Mesenchymal stem cell (in vitro differentiated cells and primary cell): ENCODE measurements around the gene AGER.

Experiments
- DNase-seq: peaks from one replicate; pipeline ENCODE4 v3.0.0-alpha.2; 2013
- H2AFZ ChIP-seq: one replicate; pipeline ENCODE4 v1.6.1; 2013; ENCODE audit warnings: low read depth, mild to moderate bottlenecking, control low read depth, inconsistent platforms, low read length, moderate library complexity
- H2AK5ac ChIP-seq: 2 replicates; pipeline ENCODE4 v1.6.1; 2013; ENCODE audit warnings: low read length, moderate library complexity, mild to moderate bottlenecking, inconsistent platforms; ENCODE audit not compliant: severe bottlenecking
- H2BK120ac ChIP-seq: one replicate; pipeline ENCODE4 v1.6.1; 2013; ENCODE audit warnings: low read depth, mild to moderate bottlenecking, inconsistent platforms, low read length, moderate library complexity
- H2BK12ac ChIP-seq, 2 experiments: one replicate each; pipeline ENCODE4 v1.6.1; 2013; ENCODE audit warnings: inconsistent platforms in 2 of 2, low read length in 2 of 2, mild to moderate bottlenecking in 2 of 2, moderate library complexity in 2 of 2, control low read depth in 1 of 2
- H2BK15ac ChIP-seq: one replicate; pipeline ENCODE4 v1.6.1; 2013; ENCODE audit warnings: mild to moderate bottlenecking, low read depth, inconsistent platforms; ENCODE audit not compliant: poor library complexity, severe bottlenecking
- H2BK5ac ChIP-seq: 2 replicates; pipeline ENCODE4 v1.6.1; 2013; ENCODE audit warnings: low read depth, mild to moderate bottlenecking, low read length, control low read depth, inconsistent platforms; ENCODE audit not compliant: poor library complexity, severe bottlenecking
- H3K14ac ChIP-seq, 2 experiments: one replicate each; pipeline ENCODE4 v1.6.1; 2013; ENCODE audit warnings: inconsistent platforms in 2 of 2, low read length in 2 of 2, control low read depth in 1 of 2, mild to moderate bottlenecking in 1 of 2, moderate library complexity in 1 of 2
- H3K18ac ChIP-seq, 2 experiments: one replicate each; pipeline ENCODE4 v1.6.1; 2013; ENCODE audit warnings: inconsistent platforms in 2 of 2, low read length in 2 of 2, control low read depth in 1 of 2, low read depth in 1 of 2, mild to moderate bottlenecking in 1 of 2
- H3K23ac ChIP-seq, 2 experiments: one replicate each; pipeline ENCODE4 v1.6.1; 2013; ENCODE audit warnings: inconsistent platforms in 2 of 2, low read length in 2 of 2, mild to moderate bottlenecking in 2 of 2, moderate library complexity in 2 of 2, control low read depth in 1 of 2
- H3K27ac ChIP-seq: 2 replicates; pipeline ENCODE4 v1.5.1; 2013; ENCODE audit warnings: mild to moderate bottlenecking, moderate library complexity, low read length, control low read depth, inconsistent platforms; ENCODE audit not compliant: poor library complexity, severe bottlenecking
- H3K27me3 ChIP-seq, 2 experiments: 2 replicates each; pipeline versions ENCODE4 v1.6.1 to v1.7.0; 2013; ENCODE audit warnings: low read length in 2 of 2, mild to moderate bottlenecking in 2 of 2, moderate library complexity in 2 of 2, control low read depth in 1 of 2, inconsistent platforms in 1 of 2; ENCODE audit not compliant: control insufficient read depth in 1 of 2, insufficient read depth in 1 of 2
- H3K36me3 ChIP-seq, 2 experiments: 2 replicates each; pipeline versions ENCODE4 v1.6.1 to v1.7.0; 2013; ENCODE audit warnings: low read length in 2 of 2, control low read depth in 1 of 2, inconsistent platforms in 1 of 2, low read depth in 1 of 2, mild to moderate bottlenecking in 1 of 2; ENCODE audit not compliant: insufficient read depth in 2 of 2, control insufficient read depth in 1 of 2
- H3K4ac ChIP-seq, 2 experiments: one replicate each; pipeline ENCODE4 v1.6.1; 2013; ENCODE audit warnings: inconsistent platforms in 2 of 2, low read length in 2 of 2, mild to moderate bottlenecking in 2 of 2, moderate library complexity in 2 of 2, control low read depth in 1 of 2, low read depth in 1 of 2
- H3K4me1 ChIP-seq: 2 replicates; pipeline ENCODE4 v1.6.1; 2013; ENCODE audit warnings: low read depth, low read length, control low read depth; ENCODE audit not compliant: control insufficient read depth, insufficient read depth
- H3K4me2 ChIP-seq: 2 replicates; pipeline ENCODE4 v1.6.1; 2013; ENCODE audit warnings: low read length, mild to moderate bottlenecking, inconsistent platforms; ENCODE audit not compliant: poor library complexity, severe bottlenecking
- H3K4me3 ChIP-seq, 2 experiments: 2 replicates each; pipeline versions ENCODE4 v1.5.1 to v1.7.0; 2013; ENCODE audit warnings: low read length in 2 of 2, mild to moderate bottlenecking in 2 of 2, control low read depth in 1 of 2, low read depth in 1 of 2; ENCODE audit not compliant: insufficient read depth in 1 of 2
- H3K79me1 ChIP-seq: replicated peaks from 2 replicates; pipeline ENCODE4 v1.6.1; 2013; ENCODE audit warnings: mild to moderate bottlenecking, control low read depth, low read length, inconsistent platforms; ENCODE audit not compliant: poor library complexity, severe bottlenecking
- H3K9ac ChIP-seq: 2 replicates; pipeline ENCODE4 v1.7.0; 2013; ENCODE audit warnings: mild to moderate bottlenecking, low read length, moderate library complexity
- H3K9me3 ChIP-seq: 2 replicates; pipeline ENCODE4 v1.7.0; 2013; ENCODE audit warnings: mild to moderate bottlenecking, low read length; ENCODE audit not compliant: control insufficient read depth
- H4K8ac ChIP-seq: one replicate; pipeline ENCODE4 v1.6.1; 2013; ENCODE audit warnings: inconsistent platforms, mild to moderate bottlenecking, low read length, moderate library complexity
- H4K91ac ChIP-seq: one replicate; pipeline ENCODE4 v1.6.1; 2013; ENCODE audit warnings: mild to moderate bottlenecking, low read length, inconsistent platforms
- WGBS: methylation state at CpG from one replicate; pipeline ENCODE4 v1.1.7; 2013; ENCODE audit warnings: mixed read lengths; 5-methylcytosine and 5-hydroxymethylcytosine counted together

AGER gene

GRCh38 chr6:32216285-32216684 is 32.2 kb upstream of the AGER start:
- Histone ChIP-seq H2BK5ac (no peak overlapping the region), H2BK15ac (no peak overlapping the region), H3K36me3 (peaks cover 0 to 2% of the 10 kb centered on the region in 2 experiments), H4K91ac (no peak overlapping the region), H4K8ac (no peak overlapping the region), H2AFZ (no peak overlapping the region), H2BK12ac (no peak overlapping the region), H3K79me1 (no peaks in the 10 kb centered on the region), H3K14ac (no peak overlapping the region), H3K9me3 (no peaks in the 10 kb centered on the region), H3K4me3 (no peak overlapping the region), H3K27me3 (peaks cover 44 to 51% of the 10 kb centered on the region in 2 experiments), H3K23ac (no peak overlapping the region), H3K4me2 (no peak overlapping the region), H3K27ac (no peak overlapping the region), H3K18ac (no peak overlapping the region), H2AK5ac (no peak overlapping the region), H3K9ac (no peak overlapping the region), H3K4ac (no peak overlapping the region), H2BK120ac (no peak overlapping the region), H3K4me1 (no peaks in the 10 kb centered on the region)
- no peak for DNase-seq
- WGBS = 89% methylated on average over 10 of the region's 10 CpGs

GRCh38 chr6:32215617-32216016 is 31.6 kb upstream of the AGER start:
- Histone ChIP-seq H2BK12ac (no peak overlapping the region), H4K8ac (no peak overlapping the region), H2AK5ac (no peak overlapping the region), H3K36me3 (peaks cover 0 to 2% of the 10 kb centered on the region in 2 experiments), H2BK5ac (no peak overlapping the region), H4K91ac (no peak overlapping the region), H3K4ac (no peak overlapping the region), H3K9ac (no peak overlapping the region), H3K9me3 (no peaks in the 10 kb centered on the region), H3K27me3 (peaks cover 44% of the 10 kb centered on the region in 2 experiments), H3K23ac (no peak overlapping the region), H2BK15ac (no peak overlapping the region), H3K4me3 (no peak overlapping the region), H3K4me1 (no peaks in the 10 kb centered on the region), H3K27ac (no peak overlapping the region), H2AFZ (no peak overlapping the region), H3K18ac (no peak overlapping the region), H3K14ac (no peak overlapping the region), H2BK120ac (no peak overlapping the region), H3K4me2 (no peak overlapping the region), H3K79me1 (no peaks in the 10 kb centered on the region)
- 100% methylated on average over 4 of the region's 4 CpGs for WGBS
- DNase-seq = no peak

- Histone ChIP-seq H3K79me1 (no peaks in the 10 kb centered on the region), H2BK5ac (no peak overlapping the region), H3K14ac (no peak overlapping the region), H3K4me1 (no peaks in the 10 kb centered on the region), H2BK12ac (no peak overlapping the region), H4K8ac (no peak overlapping the region), H4K91ac (no peak overlapping the region), H3K9ac (no peak overlapping the region), H3K9me3 (no peaks in the 10 kb centered on the region), H3K27me3 (peaks cover 29 to 31% of the 10 kb centered on the region in 2 experiments), H3K18ac (no peak overlapping the region), H2AK5ac (no peak overlapping the region), H3K4me2 (no peak overlapping the region), H2BK15ac (no peak overlapping the region), H3K36me3 (peaks cover 0 to 2% of the 10 kb centered on the region in 2 experiments), H3K4me3 (no peak overlapping the region), H3K23ac (no peak overlapping the region), H3K27ac (no peak overlapping the region), H3K4ac (no peak overlapping the region), H2BK120ac (no peak overlapping the region), H2AFZ (no peak overlapping the region)
- WGBS = no CpG with 5 or more reads among the region's 3 CpGs
- DNase-seq = no peak
These were observed 30.1 kb upstream of the AGER start for GRCh38 chr6:32214126-32214525.

GRCh38 chr6:32213649-32214048 is 29.6 kb upstream of the AGER start:
- peaks cover 0 to 2% of the 10 kb centered on the region in 2 experiments for H3K36me3 ChIP-seq
- H3K27ac ChIP-seq = no peak overlapping the region
- no peak for DNase-seq
- no peak overlapping the region for H3K4me3 ChIP-seq
- H3K9me3 ChIP-seq = no peaks in the 10 kb centered on the region
- no peak overlapping the region for H3K4me2 ChIP-seq
- H3K23ac ChIP-seq = no peak overlapping the region
- H3K18ac ChIP-seq = no peak overlapping the region
- no peaks in the 10 kb centered on the region for H3K4me1 ChIP-seq
- H2BK12ac ChIP-seq = no peak overlapping the region
- peaks cover 25 to 30% of the 10 kb centered on the region in 2 experiments for H3K27me3 ChIP-seq
- no peak overlapping the region for H2BK15ac ChIP-seq
- no peak overlapping the region for H2AFZ ChIP-seq
- H4K91ac ChIP-seq = no peak overlapping the region
- no peak overlapping the region for H2AK5ac ChIP-seq
- H3K9ac ChIP-seq = no peak overlapping the region
- no peak overlapping the region for H2BK5ac ChIP-seq
- H4K8ac ChIP-seq = no peak overlapping the region
- no peak overlapping the region for H3K14ac ChIP-seq
- no peak overlapping the region for H3K4ac ChIP-seq
- no peak overlapping the region for H2BK120ac ChIP-seq
- WGBS = 67% methylated on average over 1 of the region's 6 CpGs
- H3K79me1 ChIP-seq = no peaks in the 10 kb centered on the region
